Inferior parietal cortex (tissue), 1 donor: ENCODE measurements around the gene USP3.

Experiments used
- DNase-seq: peaks from one replicate; pipeline ENCODE4 v3.0.0-alpha.2; 2016; ENCODE audit errors: extremely low spot score

Gene USP3

GRCh38 chr15:63504247-63504978 lies at the start of gene USP3:
USP3 (plus strand) TSS chr15:63504593; CDS start chr15:63504740, 147 bp downstream.
- peak; percentile 89 for DNase-seq

- no peak for DNase-seq
These were observed 48.1 kb upstream of the USP3 start for GRCh38 chr15:63456258-63456657.

GRCh38 chr15:63457379-63457778 lies 47.0 kb upstream of the USP3 start:
- no peak for DNase-seq

- no peak for DNase-seq
These were observed 46.4 kb upstream of the USP3 start for GRCh38 chr15:63458026-63458425.

- no peak for DNase-seq
These were observed 45.5 kb upstream of the USP3 start for GRCh38 chr15:63458794-63459395.

- DNase-seq, result no peak
These were observed 43.9 kb upstream of the USP3 start for GRCh38 chr15:63460210-63461155.

GRCh38 chr15:63461230-63461985 lies 43.0 kb upstream of the USP3 start:
- no peak for DNase-seq

- no peak for DNase-seq
These were observed 42.3 kb upstream of the USP3 start for GRCh38 chr15:63462088-63462487.

- DNase-seq, result no peak
These were observed 41.4 kb upstream of the USP3 start for GRCh38 chr15:63463036-63463435.

GRCh38 chr15:63463793-63464192 lies 40.6 kb upstream of the USP3 start:
- DNase-seq, result no peak

GRCh38 chr15:63465104-63465503 lies 39.3 kb upstream of the USP3 start:
- peak; percentile 45 for DNase-seq

- peak; percentile 78 for DNase-seq
These were observed 37.8 kb upstream of the USP3 start for GRCh38 chr15:63466378-63467192.

- DNase-seq, result no peak
These were observed 35.2 kb upstream of the USP3 start for GRCh38 chr15:63469190-63469589.

GRCh38 chr15:63469984-63470383 lies 34.4 kb upstream of the USP3 start:
- no peak for DNase-seq

- DNase-seq, result no peak
These were observed 31.2 kb upstream of the USP3 start for GRCh38 chr15:63473007-63473748.

GRCh38 chr15:63473749-63473998 lies 30.7 kb upstream of the USP3 start:
- DNase-seq, result no peak

- DNase-seq, result no peak
These were observed 30.2 kb upstream of the USP3 start for GRCh38 chr15:63473999-63474809.

- DNase-seq, result no peak
These were observed 29.5 kb upstream of the USP3 start for GRCh38 chr15:63474810-63475316.

- no peak for DNase-seq
These were observed 28.7 kb upstream of the USP3 start for GRCh38 chr15:63475707-63476106.
